Measurements from ENCODE around the gene BEST1. TPM values are rescaled to one million over a fixed set of nuclear protein-coding genes. Genes with fewer than 3 reads are reported as not detected.

BEST1 gene
- total and polyA plus RNA-seq, 2 of the 13 experiments (the other 11 are each of a cell fraction or from before 2014, with no cell fraction given), result 0.09 to 0.65 TPM

DNA sequence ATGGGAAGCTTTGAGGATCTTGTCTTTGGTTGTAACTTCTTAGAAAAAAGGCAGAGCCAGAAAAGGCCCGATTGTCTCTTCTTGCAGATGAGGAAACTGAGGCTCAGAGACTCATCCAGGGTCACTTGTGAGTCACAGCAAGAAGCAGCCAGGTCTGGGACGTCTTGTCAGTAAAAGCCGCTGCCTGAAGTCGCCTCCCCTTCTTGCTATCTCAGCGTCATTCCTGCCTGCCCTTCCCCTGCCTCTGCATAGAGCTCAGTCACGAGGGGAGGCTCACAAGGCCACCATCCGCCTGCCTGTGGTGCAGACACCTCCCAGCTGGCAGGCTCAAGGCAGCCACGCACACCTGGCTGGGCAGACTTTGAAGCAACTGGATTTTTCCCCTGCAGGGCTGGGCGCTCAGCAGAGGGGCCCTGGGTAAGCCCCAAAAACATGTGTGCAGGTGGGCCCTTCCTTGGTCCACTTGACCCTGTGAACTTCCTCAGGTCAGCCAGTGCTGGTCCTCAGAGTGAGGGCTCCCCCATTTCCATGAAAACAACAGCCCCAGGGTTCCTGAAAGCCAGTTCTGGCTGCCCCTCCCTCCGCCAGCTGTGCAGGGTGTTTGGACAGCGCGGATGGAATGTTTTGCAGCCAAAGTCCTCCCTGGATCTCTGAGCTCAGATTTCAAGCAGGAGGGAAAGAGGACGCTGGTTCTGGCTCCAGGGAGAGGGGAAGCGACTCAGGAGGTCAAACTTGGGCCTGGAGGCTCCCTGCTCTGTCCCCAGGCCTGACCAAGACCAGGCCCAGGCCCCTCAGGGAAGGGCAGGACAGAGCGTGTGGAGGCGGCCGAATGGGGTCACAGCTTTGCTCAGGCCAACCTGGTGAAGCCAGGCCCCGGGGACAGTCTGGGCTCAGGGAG is 26.7 kb upstream of the BEST1 start (continued):
- TF ChIP-seq DR1 (CRISPR knock-in tag; IDR thresholded peaks at IDR 0.05) (0 out of 2 replicates have a peak, but pooled peaks have one; percentile 42), ZNF883 (CRISPR knock-in tag; IDR thresholded peaks at IDR 0.05; ENCODE audit: not compliant biosample characterization) (peak; percentile 64), NONO (IDR thresholded peaks at IDR 0.05) (no peak), NONO (CRISPR knock-in tag; conservative IDR thresholded peaks at IDR 0.05) (0 out of 2 replicates have a peak, but pooled peaks have one; percentile 35), SRSF1 (optimal IDR thresholded peaks at IDR 0.05; ENCODE audit: low read depth, low read length) (peak; percentile 87), NFE2 (CRISPR knock-in tag; IDR thresholded peaks at IDR 0.05) (no peak), ETV5 (CRISPR knock-in tag; IDR thresholded peaks at IDR 0.05; ENCODE audit: borderline replicate concordance) (peak; percentile 43; the same call in 1 of the 2 replicates), SIN3B (IDR thresholded peaks at IDR 0.05; ENCODE audit: low read length) (no peak), ATAD3A (CRISPR knock-in tag; IDR thresholded peaks at IDR 0.05) (no peak), PTBP1 (IDR thresholded peaks at IDR 0.05; ENCODE audit: low read depth, low read length, poor library complexity, severe bottlenecking) (no peak), NRL (CRISPR knock-in tag; IDR thresholded peaks at IDR 0.05; ENCODE audit: borderline replicate concordance) (peak; percentile 73; the same call in 1 of the 2 replicates), ATF7-NPFF (CRISPR knock-in tag; IDR thresholded peaks at IDR 0.05; ENCODE audit: low read depth) (peak; percentile 58; the same call in 1 of the 2 replicates)
- TF ChIP-seq, protein P1, sequence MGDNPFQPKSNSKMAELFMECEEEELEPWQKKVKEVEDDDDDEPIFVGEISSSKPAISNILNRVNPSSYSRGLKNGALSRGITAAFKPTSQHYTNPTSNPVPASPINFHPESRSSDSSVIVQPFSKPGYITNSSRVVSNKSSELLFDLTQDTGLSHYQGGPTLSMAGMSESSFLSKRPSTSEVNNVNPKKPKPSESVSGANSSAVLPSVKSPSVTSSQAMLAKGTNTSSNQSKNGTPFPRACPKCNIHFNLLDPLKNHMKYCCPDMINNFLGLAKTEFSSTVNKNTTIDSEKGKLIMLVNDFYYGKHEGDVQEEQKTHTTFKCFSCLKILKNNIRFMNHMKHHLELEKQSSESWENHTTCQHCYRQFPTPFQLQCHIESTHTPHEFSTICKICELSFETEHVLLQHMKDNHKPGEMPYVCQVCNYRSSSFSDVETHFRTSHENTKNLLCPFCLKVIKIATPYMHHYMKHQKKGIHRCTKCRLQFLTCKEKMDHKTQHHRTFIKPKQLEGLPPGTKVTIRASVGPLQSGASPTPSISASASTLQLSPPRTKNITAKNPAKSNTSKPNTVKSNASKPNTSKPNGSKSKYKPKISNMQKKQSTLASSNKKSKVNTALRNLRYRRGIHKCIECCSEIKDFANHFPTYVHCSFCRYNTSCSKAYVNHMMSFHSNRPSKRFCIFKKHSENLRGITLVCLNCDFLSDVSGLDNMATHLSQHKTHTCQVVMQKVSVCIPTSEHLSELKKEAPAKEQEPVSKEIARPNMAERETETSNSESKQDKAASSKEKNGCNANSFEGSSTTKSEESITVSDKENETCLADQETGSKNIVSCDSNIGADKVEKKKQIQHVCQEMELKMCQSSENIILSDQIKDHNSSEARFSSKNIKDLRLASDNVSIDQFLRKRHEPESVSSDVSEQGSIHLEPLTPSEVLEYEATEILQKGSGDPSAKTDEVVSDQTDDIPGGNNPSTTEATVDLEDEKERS (CRISPR knock-in tag; IDR thresholded peaks at IDR 0.05), result peak; percentile 32; the same call in 1 of the 2 replicates
- TF ChIP-seq, protein P2, sequence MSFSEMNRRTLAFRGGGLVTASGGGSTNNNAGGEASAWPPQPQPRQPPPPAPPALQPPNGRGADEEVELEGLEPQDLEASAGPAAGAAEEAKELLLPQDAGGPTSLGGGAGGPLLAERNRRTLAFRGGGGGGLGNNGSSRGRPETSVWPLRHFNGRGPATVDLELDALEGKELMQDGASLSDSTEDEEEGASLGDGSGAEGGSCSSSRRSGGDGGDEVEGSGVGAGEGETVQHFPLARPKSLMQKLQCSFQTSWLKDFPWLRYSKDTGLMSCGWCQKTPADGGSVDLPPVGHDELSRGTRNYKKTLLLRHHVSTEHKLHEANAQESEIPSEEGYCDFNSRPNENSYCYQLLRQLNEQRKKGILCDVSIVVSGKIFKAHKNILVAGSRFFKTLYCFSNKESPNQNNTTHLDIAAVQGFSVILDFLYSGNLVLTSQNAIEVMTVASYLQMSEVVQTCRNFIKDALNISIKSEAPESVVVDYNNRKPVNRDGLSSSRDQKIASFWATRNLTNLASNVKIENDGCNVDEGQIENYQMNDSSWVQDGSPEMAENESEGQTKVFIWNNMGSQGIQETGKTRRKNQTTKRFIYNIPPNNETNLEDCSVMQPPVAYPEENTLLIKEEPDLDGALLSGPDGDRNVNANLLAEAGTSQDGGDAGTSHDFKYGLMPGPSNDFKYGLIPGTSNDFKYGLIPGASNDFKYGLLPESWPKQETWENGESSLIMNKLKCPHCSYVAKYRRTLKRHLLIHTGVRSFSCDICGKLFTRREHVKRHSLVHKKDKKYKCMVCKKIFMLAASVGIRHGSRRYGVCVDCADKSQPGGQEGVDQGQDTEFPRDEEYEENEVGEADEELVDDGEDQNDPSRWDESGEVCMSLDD (CRISPR knock-in tag; IDR thresholded peaks at IDR 0.05; ENCODE audit: borderline replicate concordance), result peak; percentile 93; the same call in 1 of the 2 replicates
- TF ChIP-seq, protein P3, sequence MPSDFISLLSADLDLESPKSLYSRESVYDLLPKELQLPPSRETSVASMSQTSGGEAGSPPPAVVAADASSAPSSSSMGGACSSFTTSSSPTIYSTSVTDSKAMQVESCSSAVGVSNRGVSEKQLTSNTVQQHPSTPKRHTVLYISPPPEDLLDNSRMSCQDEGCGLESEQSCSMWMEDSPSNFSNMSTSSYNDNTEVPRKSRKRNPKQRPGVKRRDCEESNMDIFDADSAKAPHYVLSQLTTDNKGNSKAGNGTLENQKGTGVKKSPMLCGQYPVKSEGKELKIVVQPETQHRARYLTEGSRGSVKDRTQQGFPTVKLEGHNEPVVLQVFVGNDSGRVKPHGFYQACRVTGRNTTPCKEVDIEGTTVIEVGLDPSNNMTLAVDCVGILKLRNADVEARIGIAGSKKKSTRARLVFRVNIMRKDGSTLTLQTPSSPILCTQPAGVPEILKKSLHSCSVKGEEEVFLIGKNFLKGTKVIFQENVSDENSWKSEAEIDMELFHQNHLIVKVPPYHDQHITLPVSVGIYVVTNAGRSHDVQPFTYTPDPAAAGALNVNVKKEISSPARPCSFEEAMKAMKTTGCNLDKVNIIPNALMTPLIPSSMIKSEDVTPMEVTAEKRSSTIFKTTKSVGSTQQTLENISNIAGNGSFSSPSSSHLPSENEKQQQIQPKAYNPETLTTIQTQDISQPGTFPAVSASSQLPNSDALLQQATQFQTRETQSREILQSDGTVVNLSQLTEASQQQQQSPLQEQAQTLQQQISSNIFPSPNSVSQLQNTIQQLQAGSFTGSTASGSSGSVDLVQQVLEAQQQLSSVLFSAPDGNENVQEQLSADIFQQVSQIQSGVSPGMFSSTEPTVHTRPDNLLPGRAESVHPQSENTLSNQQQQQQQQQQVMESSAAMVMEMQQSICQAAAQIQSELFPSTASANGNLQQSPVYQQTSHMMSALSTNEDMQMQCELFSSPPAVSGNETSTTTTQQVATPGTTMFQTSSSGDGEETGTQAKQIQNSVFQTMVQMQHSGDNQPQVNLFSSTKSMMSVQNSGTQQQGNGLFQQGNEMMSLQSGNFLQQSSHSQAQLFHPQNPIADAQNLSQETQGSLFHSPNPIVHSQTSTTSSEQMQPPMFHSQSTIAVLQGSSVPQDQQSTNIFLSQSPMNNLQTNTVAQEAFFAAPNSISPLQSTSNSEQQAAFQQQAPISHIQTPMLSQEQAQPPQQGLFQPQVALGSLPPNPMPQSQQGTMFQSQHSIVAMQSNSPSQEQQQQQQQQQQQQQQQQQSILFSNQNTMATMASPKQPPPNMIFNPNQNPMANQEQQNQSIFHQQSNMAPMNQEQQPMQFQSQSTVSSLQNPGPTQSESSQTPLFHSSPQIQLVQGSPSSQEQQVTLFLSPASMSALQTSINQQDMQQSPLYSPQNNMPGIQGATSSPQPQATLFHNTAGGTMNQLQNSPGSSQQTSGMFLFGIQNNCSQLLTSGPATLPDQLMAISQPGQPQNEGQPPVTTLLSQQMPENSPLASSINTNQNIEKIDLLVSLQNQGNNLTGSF (CRISPR knock-in tag; IDR thresholded peaks at IDR 0.05), result no peak
- TF ChIP-seq, protein P4, sequence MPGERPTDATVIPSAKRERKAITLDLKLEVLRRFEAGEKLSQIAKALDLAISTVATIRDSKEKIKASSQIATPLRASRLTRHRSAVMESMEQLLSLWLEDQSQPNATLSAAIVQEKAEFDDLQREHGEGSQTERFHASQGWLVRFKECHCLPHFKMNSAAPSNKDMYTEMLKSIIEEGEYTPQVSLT (CRISPR knock-in tag; IDR thresholded peaks at IDR 0.05; ENCODE audit: borderline replicate concordance, low read depth), result no peak
